Large intestine (tissue), 3 donors: Measurements from ENCODE around the gene FARP2. TPM values are rescaled to one million over a fixed set of nuclear protein-coding genes. Genes with fewer than 3 reads are reported as not detected.
A peak's percentile ranks its signal among the peaks of the same experiment; 100 is the strongest.

ENCODE experiments used
- DNase-seq, 2 donors: peaks; one replicate each; pipeline versions ENCODE4 v3.0.0 to v3.0.0-alpha.2; 2013
- H3K27ac ChIP-seq: one replicate; pipeline ENCODE4 v1.5.1; 2013; ENCODE audit warnings: low read length
- H3K27me3 ChIP-seq: 2 replicates; pipeline ENCODE4 v1.6.1; 2013; ENCODE audit warnings: low read length; ENCODE audit not compliant: control insufficient read depth, insufficient read depth
- H3K36me3 ChIP-seq: 2 replicates; pipeline ENCODE4 v1.6.1; 2013; ENCODE audit warnings: low read length; ENCODE audit not compliant: control insufficient read depth, insufficient read depth
- H3K4me1 ChIP-seq: one replicate; pipeline ENCODE4 v1.6.1; 2013; ENCODE audit warnings: low read length; ENCODE audit not compliant: control insufficient read depth, insufficient read depth
- H3K4me3 ChIP-seq: one replicate; pipeline ENCODE4 v1.5.1; 2013; ENCODE audit warnings: low read length
- H3K9me3 ChIP-seq: one replicate; pipeline ENCODE4 v1.6.1; 2013; ENCODE audit warnings: mild to moderate bottlenecking, low read depth, low read length, moderate library complexity; ENCODE audit not compliant: control insufficient read depth
- WGBS: methylation state at CpG from one replicate; pipeline ENCODE4 v1.1.5; 2013; ENCODE audit warnings: low lambda C conversion rate; ENCODE audit not compliant: insufficient coverage; 5-methylcytosine and 5-hydroxymethylcytosine counted together
- polyA plus RNA-seq: library from polyadenylated mRNA; unstranded; fragments of 120-200 nt; gene quantifications from one replicate; pipeline ENCODE4 v1.2.1, GENCODE V29; 2013

The FARP2 gene
- polyA plus RNA-seq, 1 donor = 52.6 TPM

- WGBS = 20% methylated on average over 1 of the region's 9 CpGs
- H3K36me3 ChIP-seq = peaks cover 52% of the 10 kb centered on the region
- peak overlapping the region; percentile 74 for H3K27ac ChIP-seq
- peak; percentile 61 to 80 for DNase-seq
- no peaks in the 10 kb centered on the region for H3K27me3 ChIP-seq
- H3K9me3 ChIP-seq = no peaks in the 10 kb centered on the region
- no peak overlapping the region for H3K4me3 ChIP-seq
- peaks cover 46% of the 10 kb centered on the region for H3K4me1 ChIP-seq
Measured at GRCh38 chr2:241350878-241351639, 5.0 kb upstream of the FARP2 start.

DNA sequence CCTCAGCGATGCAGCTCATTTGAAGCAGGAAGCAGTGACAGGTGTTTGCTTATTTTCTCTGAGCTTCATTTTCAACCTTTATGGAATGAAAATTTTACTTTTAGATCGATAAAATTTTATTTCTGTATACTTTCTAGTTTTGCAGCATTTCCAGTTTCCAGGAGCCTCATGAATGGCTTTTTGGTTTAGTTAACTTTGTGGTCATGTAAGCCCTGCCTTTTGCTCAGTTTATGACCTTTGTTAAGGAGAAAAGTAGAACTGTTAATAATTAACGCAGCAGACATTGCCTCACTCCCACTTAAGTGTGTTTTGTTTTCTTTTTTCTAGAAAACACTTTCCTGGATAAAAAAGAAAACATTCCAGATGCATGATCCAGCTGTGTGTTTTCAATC lies 4.4 kb upstream of the FARP2 start:
- WGBS = no CpG with 5 or more reads among the region's 3 CpGs
- Histone ChIP-seq H3K9me3 (no peaks in the 10 kb centered on the region), H3K27me3 (no peaks in the 10 kb centered on the region), H3K36me3 (peaks cover 46% of the 10 kb centered on the region), H3K27ac (peak overlapping the region; percentile 74), H3K4me3 (no peak overlapping the region), H3K4me1 (peaks cover 46% of the 10 kb centered on the region)
- DNase-seq = peak; percentile 68 to 86

DNA sequence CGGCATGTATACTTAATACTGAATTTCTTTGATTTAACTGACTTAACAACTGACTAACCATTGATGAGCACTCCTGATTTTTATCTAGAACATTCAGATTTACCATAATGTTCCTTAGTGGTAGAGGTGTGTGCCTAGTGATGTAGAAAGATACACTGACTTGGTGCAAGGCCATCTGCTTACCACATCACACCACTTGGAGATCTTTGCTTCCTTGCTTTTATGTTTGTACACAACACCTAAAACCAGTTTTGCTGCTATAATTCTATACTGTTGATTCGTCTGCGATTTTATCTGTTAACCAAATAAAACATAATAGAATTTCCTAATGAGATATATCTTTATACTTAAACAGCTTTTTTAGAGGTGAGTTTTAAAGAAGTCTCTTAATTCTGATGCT lies 3.9 kb upstream of the FARP2 start:
- WGBS = 66% methylated on average over 3 of the region's 3 CpGs
- Histone ChIP-seq H3K4me1 (peaks cover 46% of the 10 kb centered on the region), H3K4me3 (no peak overlapping the region), H3K27me3 (no peaks in the 10 kb centered on the region), H3K36me3 (peaks cover 40% of the 10 kb centered on the region), H3K9me3 (no peaks in the 10 kb centered on the region), H3K27ac (peak overlapping the region; percentile 74)
- peak in 1 of 2 donors; percentile 26 for DNase-seq

DNA sequence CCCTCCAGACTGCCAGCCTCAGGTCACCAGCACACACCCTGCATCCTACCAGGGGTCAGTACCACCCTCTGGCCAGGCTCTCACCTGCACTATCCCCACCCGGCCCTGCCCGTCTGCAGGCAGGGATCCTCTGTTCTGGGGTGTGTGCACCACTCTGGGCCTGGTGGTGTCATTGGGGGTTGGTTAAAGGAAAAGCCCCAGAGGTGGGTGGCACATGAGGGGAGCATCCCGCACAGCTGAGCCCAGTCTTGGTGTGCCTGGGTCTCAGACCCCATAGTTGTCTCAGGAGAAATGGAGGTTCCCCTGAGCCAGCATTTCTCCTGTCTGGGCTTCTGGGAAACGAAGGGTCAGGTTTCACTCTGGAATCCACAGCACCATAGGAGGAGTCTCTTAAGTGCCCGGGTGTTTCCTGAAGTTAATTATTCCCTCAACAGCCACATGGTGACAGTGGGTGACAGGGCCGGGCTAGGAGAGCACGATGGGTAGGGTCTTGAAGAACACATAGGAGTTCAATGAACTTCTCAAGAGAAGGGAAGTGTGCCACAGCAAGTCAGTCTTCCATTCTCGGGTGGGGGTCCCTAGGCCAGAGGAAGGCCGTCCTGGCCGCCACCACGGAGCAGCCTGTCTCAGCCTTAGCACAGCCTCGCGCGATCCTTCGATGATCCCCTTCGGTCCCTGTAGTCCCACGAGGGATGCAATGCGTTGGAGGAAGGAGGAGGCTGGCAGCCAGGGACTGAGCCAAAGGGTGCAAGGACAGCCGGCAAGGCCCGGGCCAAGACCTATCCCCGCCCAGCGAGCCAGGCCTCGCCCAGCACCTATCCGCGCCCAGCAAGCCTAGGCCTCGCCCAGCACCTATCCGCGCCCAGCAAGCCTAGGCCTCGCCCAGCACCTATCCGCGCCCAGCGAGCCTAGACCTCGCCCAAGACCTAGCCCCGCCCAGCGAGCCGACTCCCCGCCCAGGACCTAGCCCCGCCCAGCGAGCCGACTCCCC lies 1.1 kb upstream of the FARP2 start:
- peak; percentile 84 to 85 for DNase-seq
- Histone ChIP-seq H3K27me3 (no peaks in the 10 kb centered on the region), H3K4me1 (peaks cover 70% of the 10 kb centered on the region), H3K9me3 (no peaks in the 10 kb centered on the region), H3K36me3 (peaks cover 18% of the 10 kb centered on the region), H3K4me3 (peak overlapping the region; percentile 34), H3K27ac (peak overlapping the region; percentile 96)
- no CpG with 5 or more reads among the region's 40 CpGs for WGBS

DNA sequence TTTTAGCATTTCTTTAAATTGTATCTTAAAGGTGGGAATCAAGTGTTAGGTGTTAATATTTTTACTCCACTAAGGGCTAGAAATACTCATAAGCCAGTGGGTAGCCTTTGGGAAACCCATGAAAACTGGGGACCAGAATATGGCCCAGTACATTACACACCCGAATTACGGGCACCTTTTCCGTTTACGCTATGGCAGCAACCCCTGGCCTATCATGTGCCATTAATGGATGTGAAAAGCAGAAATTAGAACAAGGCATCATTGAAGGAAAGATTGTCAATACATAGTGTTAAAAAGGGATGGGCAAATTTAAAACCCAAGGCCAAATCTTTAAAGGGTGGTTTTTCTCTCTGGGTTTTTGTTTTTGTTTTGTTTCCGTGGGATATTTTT lies 781 bp downstream of the FARP2 start:
- no CpG with 5 or more reads among the region's 5 CpGs for WGBS
- no peaks in the 10 kb centered on the region for H3K9me3 ChIP-seq
- DNase-seq = no peak
- peaks cover 11% of the 10 kb centered on the region for H3K36me3 ChIP-seq
- H3K4me1 ChIP-seq = peaks cover 57% of the 10 kb centered on the region
- peak overlapping the region; percentile 78 for H3K4me3 ChIP-seq
- no peaks in the 10 kb centered on the region for H3K27me3 ChIP-seq
- peak overlapping the region; percentile 84 for H3K27ac ChIP-seq

DNA sequence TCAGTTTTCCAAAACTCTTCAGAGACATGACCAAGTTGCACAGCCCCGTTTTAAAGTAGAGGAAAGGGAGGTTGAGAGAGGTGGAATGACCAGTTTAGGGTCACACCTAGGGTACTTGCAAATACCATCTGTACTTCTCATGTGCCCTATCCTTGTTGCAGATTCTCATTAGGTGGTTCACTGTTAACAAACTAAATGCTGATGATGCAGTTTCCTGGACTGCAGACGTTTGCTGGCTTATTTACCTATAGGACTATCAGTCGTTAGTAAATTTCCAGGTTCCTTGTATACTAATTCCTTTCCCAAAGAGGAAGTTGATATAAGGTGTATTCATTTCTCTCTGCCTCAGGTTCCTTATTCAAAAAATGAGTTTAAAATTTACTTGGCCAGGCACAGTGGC lies 1.4 kb downstream of the FARP2 start:
- Histone ChIP-seq H3K27me3 (no peaks in the 10 kb centered on the region), H3K4me3 (peak overlapping the region; percentile 78), H3K4me1 (peaks cover 50% of the 10 kb centered on the region), H3K36me3 (peaks cover 8% of the 10 kb centered on the region), H3K27ac (peak overlapping the region; percentile 84), H3K9me3 (no peaks in the 10 kb centered on the region)
- 20% methylated on average over 1 of the region's 3 CpGs for WGBS
- DNase-seq = peak in 1 of 2 donors; percentile 39

GRCh38 chr2:241358470-241358869 lies 2.4 kb downstream of the FARP2 start:
- Histone ChIP-seq H3K27me3 (no peaks in the 10 kb centered on the region), H3K4me3 (peak overlapping the region; percentile 78), H3K36me3 (peaks cover 8% of the 10 kb centered on the region), H3K27ac (peak overlapping the region; percentile 84), H3K9me3 (no peaks in the 10 kb centered on the region), H3K4me1 (peaks cover 41% of the 10 kb centered on the region)
- peak; percentile 43 to 74 for DNase-seq
- WGBS = 36% methylated on average over 2 of the region's 5 CpGs

- no peak overlapping the region for H3K4me3 ChIP-seq
- no CpG with 5 or more reads among the region's 7 CpGs for WGBS
- peaks cover 7% of the 10 kb centered on the region for H3K36me3 ChIP-seq
- no peaks in the 10 kb centered on the region for H3K27me3 ChIP-seq
- H3K27ac ChIP-seq = peak overlapping the region; percentile 84
- DNase-seq = peak; percentile 55 to 77
- H3K9me3 ChIP-seq = no peaks in the 10 kb centered on the region
- peaks cover 35% of the 10 kb centered on the region for H3K4me1 ChIP-seq
Measured at GRCh38 chr2:241359481-241360045, 3.5 kb downstream of the FARP2 start.

- H3K27me3 ChIP-seq = no peaks in the 10 kb centered on the region
- H3K4me1 ChIP-seq = peaks cover 18% of the 10 kb centered on the region
- DNase-seq = no peak
- no peak overlapping the region for H3K4me3 ChIP-seq
- WGBS = 60% methylated on average over 1 of the region's 7 CpGs
- no peak overlapping the region for H3K27ac ChIP-seq
- H3K9me3 ChIP-seq = no peaks in the 10 kb centered on the region
- peaks cover 7% of the 10 kb centered on the region for H3K36me3 ChIP-seq
Measured at GRCh38 chr2:241363426-241363825, 7.3 kb downstream of the FARP2 start.

- DNase-seq = no peak
- WGBS = no CpG with 5 or more reads among the region's 2 CpGs
- H3K27ac ChIP-seq = no peak overlapping the region
Measured at GRCh38 chr2:241364781-241365180, 8.7 kb downstream of the FARP2 start.

More at GRCh38 chr2:241364781-241365180, 8.7 kb downstream of the FARP2 start:
- Histone ChIP-seq H3K9me3 (no peaks in the 10 kb centered on the region), H3K36me3 (peaks cover 7% of the 10 kb centered on the region), H3K4me3 (no peak overlapping the region), H3K4me1 (peaks cover 5% of the 10 kb centered on the region), H3K27me3 (no peaks in the 10 kb centered on the region)
